ENCODE data around the gene C4BPA. TPM values are rescaled to one million over a fixed set of nuclear protein-coding genes. Genes with fewer than 3 reads are reported as not detected.

C4BPA gene
- 0.45 to 0.89 TPM (median 0.66 TPM) in 5 replicates for total RNA-seq (2022; extraction: Qiagen RNA extraction)

DNA sequence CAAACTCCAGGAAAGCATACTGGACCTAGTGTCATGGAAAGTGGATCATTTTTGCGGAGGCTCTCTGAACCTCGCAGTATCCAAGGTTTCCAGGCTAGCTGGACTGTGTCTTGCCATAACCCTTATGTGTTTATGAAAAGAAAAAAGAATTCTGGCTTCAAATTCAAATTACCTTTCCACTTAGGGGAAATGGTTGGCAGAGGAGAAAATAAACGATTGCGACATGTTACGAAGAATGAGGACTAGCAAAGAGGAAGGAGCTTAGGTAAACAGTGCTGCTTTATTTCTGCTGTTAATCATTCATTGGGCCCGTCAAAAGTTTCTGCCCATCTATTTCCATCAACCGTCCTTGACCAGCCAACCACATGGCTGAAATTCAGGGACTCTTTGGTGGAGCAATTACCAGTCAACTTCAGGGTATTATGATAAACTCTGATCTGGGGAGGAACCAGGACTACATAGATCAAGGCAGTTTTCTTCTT, at the start of gene C4BPA:
Gene C4BPA, plus strand, starts transcription at position 342 of the 482 bp plus-strand sequence. CDS start 8,793 bp downstream, outside the sequence.

GRCh38 chr1:207088701-207089626, 15.1 kb upstream of the C4BPA start, which contains the start of gene C4BPB:
C4BPB (plus strand) TSS chr1:207088860; CDS start chr1:207089532, 672 bp downstream.

Other genes starting within 250 kb of the C4BPA start
- not detected in 5 replicates for gene IL20, start 238.6 kb upstream of the C4BPA start, total RNA-seq (2022; extraction: Qiagen RNA extraction)
- 0.24 to 0.91 TPM (median 0.48 TPM) in 5 replicates for gene IL24, start 206.8 kb upstream of the C4BPA start, total RNA-seq (2022; extraction: Qiagen RNA extraction)
- gene FCMR, start 182.3 kb upstream of the C4BPA start, total RNA-seq (2022; extraction: Qiagen RNA extraction) = 4.7 to 6.4 TPM (median 4.9 TPM) in 5 replicates
- gene PIGR, start 157.8 kb upstream of the C4BPA start, total RNA-seq (2022; extraction: Qiagen RNA extraction) = not detected in 5 replicates
- not detected in 5 replicates for gene FCAMR, start 133.8 kb upstream of the C4BPA start, total RNA-seq (2022; extraction: Qiagen RNA extraction)
- gene C1orf116, start 71.5 kb upstream of the C4BPA start, total RNA-seq (2022; extraction: Qiagen RNA extraction) = 4.3 to 6.5 TPM (median 5.5 TPM) in 5 replicates
- 6.6 to 8.2 TPM (median 7.1 TPM) in 5 replicates for gene YOD1, start 53.0 kb upstream of the C4BPA start, total RNA-seq (2022; extraction: Qiagen RNA extraction)
- gene PFKFB2, start 51.0 kb upstream of the C4BPA start, total RNA-seq (2022; extraction: Qiagen RNA extraction) = 5.1 to 6.5 TPM (median 5.7 TPM) in 5 replicates
- gene C4BPB, start 15.4 kb upstream of the C4BPA start, total RNA-seq (2022; extraction: Qiagen RNA extraction) = 1.4 to 1.9 TPM (median 1.8 TPM) in 5 replicates
- gene CD55, start 217.4 kb downstream of the C4BPA start, total RNA-seq (2022; extraction: Qiagen RNA extraction) = 88.5 to 133 TPM (median 111 TPM) in 5 replicates